ENCODE measurements around the gene SRCAP.

Gene SRCAP

GRCh38 chr16:30698816-30699614 is at the start of gene SRCAP:
Gene SRCAP (plus strand): TSS chr16:30699171. CDS start chr16:30700825, 1,654 bp downstream.
- DNase-seq: peak in 3 of 4 experiments; percentile 61 to 75 (median 70)

DNA sequence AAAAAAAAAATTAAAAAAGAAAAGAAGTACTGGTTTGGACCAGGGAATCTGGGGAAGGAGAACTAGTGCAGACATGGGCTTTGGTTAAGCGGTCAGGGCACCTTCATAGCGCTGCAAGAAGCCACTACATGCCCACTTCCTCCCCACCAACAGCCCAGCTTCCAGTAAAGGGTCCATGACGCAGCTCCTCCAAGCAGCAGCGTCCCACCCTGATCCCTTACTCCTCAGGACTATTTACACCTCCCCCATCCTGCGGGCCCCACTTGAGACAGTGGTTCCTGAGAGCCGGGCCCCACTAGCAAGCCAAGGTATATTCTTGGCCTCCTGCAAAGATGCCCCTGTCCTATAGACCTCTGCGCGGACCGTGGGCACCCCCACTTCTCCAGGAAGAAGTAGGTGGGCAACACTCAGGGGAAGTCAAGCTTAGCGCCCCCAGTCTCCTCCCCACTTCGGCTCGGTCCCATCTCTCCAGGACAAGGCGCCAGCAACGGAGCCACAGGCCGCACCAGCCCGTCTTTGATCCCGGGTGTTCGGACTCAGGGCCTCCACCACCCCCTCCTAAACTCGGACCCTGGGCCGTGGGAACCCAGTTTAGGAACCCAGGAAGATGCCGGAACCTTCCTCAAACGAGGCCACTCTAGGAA is 49.1 kb upstream of the SRCAP start:
- DNase-seq: peak in 1 of 4 experiments; percentile 58

- DNase-seq: peak; percentile 95 to 96 (median 96)
Observed at GRCh38 chr16:30650369-30651123, 48.4 kb upstream of the SRCAP start, which contains the start of gene PRR14. Gene PRR14 (plus strand): TSS chr16:30650960. CDS start chr16:30651646, 686 bp downstream.

DNA sequence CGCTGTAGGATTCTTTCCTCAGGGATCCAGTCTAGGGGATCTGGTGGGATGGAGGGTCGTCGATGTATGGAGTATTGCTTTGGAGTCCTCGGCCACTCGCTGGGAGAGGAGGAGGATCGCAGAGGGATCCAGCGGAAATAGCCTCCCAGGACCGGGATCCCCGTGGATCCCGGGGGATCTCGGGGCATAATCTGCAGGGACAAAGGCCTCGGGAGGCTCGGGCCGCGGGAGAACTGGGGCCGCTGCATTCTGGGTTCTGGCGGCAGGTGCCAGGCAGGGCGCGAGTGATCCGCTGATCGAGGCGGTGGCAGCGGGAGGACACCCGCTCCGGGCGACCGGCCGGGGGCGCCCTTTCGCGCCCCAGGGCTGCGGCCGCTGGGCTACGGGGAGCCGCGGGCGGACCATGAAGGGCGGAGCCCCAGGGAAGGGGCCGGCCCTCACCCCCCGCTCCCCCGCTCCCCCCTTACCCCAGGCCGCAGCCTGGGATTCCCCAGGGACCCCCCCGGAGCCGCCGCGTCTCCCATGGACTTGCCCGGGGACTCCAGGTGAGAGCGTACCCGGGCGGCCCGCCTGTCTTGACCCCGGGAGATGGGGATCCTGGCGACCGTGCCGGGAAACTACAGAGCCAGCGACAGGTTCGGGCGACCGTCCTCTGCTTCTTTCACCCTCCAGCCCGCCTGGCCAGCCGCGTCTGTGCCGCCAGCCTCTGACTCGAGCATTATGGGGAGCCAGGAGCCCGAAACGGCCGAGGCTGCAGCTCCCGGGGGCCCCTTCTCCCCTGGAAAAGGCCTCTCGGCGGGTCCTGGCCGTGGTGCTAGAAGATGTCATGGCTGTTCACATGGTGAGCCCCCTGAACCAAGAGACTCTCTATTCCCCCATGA is 47.6 kb upstream of the SRCAP start:
- peak; percentile 26 to 66 (median 40) for DNase-seq

DNA sequence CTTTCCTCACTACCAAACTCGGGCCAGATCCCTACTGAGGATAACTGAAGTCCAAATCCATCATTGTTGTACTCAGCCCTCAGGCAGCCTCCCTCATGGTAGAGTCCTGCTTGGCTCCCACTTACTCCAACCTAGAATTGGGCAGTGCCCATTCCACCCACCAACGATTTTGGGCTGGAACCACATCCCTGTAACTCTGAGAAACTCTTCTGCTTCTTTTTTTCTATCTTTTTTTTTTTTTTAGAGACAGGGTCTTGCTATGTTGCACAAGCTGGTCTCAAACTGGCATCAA is 47.0 kb upstream of the SRCAP start:
- DNase-seq: no peak

DNA sequence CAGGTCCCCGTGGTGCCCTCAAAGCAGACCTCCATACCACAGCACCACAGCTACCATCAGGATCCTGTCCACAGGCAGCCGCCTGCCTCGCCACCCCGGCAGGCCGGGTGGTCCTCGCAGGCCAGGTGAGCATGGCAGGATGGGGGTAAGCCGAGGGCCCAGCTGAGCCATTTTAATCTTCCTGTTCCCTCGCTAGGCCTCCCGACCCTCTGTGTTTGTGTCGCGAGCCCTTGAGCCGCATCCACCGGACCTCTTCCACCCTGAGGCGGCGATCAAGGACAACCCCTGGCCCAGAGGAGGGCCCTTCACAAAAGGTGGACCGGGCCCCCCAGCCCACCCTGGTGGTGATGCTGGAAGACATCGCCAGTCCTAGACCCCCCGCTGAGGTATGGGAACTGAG is 46.3 kb upstream of the SRCAP start:
- DNase-seq: no peak

- DNase-seq: no peak
Observed at GRCh38 chr16:30654856-30655255, 44.1 kb upstream of the SRCAP start.

DNA sequence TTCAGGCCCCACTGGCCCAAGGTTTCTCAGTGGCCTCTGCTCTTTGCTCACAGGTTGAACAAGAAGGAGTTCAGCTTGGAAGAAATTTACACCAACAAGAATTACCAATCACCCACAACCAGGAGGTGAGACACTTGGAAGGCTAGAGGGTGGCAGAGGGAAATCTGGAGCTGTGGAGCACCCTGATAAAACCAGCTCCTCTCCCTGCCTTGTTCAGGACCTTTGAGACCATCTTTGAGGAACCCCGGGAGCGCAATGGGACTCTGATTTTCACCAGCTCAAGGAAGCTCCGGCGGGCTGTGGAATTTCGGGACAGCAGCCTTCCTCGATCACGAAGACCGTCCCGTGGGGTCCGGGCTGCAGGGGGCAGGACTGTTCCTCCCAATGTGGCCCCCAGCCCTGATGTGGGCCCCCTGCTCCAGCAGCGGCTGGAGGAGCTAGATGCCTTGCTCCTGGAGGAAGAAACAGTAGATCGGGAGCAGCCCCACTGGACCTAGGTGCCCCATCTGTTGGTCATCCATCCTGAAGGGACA is 43.1 kb upstream of the SRCAP start:
- DNase-seq: no peak

DNA sequence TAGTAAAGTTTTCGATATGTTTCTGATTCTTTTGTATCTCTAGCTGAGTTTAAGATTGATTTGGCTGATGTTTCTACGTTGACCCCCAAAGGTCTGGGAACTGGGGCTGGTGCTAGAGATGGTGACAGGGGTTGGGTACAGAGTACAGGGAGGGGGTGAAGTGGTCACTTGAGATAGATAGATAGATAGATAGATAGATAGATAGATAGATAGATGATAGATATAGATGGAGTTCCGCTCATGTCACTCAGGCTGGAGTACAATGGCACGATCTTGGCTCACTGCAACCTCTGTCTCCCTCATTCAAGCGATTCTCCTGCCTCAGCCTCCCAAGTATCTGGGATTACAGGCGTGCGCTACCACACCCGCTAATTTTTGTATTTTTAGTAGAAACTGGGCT is 42.6 kb upstream of the SRCAP start:
- no peak for DNase-seq

GRCh38 chr16:30656974-30657865 is 41.8 kb upstream of the SRCAP start:
- DNase-seq: no peak

DNA sequence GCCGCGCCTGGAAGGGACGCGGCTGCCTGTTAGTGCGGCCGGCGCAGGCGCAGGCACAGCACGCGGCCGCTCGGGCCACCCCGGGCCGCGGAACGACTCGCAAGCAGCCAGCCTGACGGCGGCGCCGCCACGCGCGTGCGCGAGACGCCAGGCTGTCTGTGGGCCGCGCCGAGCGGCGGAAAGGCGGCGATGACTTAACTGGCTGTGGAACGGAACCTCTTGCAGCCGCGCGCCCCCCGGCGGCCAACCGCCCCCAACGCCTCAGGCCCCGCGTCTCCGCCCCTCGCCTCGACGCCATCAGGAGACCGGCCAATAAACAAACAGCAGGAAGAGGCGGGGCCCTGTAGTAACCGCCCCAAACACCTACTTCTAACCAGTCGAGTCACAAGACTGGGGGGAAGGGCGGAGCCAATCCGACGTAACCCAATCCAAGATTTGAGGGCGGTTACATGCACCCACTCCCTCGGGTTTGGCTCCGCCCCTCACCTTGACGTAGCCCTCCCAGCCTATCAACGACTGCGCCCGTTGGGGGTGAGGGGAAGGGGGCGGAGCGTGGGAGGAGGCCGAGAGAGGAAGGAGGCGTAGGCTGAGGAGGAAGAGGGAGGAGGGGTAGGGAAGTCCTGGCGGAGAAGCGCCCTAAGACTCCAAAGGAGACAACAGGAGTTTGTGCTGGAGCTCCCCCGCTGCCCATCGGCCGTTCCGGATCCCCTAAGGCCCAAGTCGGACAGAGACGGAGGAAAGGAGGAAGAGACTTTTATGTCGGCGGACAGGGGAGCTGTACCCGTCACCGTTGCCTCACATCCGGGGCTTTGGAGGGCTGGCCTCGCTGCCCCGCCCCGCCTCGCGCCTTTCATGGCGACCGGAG is 40.9 kb upstream of the SRCAP start, which contains the start of gene FBRS:
FBRS (plus strand) TSS at position 566 of the 865 bp plus-strand sequence. CDS start 1,088 bp downstream, outside the sequence.
- DNase-seq: peak; percentile 99 to 100 (median 100)

DNA sequence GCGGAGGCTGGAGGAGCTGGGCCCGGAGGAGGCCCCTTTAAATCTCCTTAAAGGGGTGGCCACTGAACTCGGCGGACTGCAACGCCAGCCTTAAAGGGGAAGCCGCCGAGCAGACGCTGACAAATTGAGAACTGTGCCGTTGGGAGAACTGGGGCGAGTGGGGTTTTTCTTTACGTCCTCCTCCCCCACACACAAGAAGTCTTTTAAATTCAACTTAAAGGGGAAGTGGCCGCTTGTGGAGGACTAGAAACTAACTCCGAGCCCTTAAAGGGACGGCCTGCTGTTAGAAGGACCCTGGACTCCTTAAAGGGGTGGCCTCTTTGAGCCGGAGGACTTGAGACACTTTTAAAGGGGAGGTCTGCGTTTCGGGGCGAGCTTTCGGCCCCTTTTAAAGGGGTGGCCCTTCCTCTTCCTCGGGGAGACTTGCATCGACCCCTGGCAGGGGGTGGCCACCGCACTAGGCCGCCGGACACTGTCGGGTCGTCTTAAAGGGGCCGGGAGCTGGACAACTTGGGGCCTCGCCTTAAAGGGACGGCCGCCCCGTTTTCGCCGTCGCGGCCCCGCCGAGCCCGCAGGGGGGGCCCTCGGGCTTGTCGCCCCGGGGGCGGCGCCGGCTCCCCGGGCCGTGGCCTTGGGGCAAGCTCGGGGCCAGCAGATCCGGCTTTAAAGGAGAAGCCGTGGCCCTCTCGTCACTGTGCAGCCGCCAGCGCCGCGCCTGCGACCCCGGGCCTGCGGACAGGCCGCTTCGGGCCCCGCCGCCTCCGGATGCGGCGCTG is 40.1 kb upstream of the SRCAP start:
- DNase-seq: peak in 3 of 4 experiments; percentile 58 to 70 (median 64)

GRCh38 chr16:30659507-30660423 is 39.2 kb upstream of the SRCAP start:
- DNase-seq: peak in 2 of 4 experiments; percentile 26 to 48

DNA sequence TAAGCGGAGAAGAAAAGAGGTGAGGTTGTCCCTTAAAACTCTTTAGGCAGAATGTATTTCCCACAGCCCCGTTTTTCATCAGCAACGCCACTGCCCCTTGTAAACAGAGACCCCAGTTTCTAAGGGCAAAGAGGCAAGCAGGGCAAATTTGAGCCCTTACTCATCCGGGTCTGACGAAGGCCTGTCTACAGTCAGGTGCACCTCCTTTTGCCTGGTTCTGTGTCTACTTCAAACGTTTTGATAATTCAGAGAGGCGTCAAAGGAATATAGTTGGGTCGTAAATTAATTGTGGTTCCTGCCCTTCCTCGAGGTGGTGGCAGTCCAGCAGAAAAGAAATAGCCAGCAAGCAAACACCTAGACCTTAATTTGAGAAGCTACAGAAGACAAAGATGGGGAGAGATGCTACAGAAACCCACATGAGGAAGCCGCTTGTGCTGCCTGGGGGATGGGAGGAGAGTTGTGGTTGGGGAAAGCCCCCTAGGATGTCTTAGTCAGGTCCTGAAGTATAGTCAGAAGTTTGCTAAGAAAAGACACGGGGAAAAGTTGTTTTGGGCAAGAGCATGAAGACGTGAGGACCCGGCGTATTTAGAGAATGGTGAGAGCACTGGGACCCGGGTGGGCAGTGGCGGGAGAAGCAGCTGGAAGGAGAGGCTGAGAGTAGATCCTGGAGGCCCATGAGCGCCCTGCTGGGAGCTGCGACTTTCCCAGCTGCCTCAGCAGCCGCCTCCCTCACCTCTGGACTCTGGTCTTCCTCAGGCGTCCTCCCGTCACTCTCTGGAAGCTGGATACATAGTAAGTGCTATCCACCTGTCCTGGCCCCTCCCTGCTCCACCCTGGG is 38.3 kb upstream of the SRCAP start:
- peak in 3 of 4 experiments; percentile 18 to 57 (median 36) for DNase-seq

DNA sequence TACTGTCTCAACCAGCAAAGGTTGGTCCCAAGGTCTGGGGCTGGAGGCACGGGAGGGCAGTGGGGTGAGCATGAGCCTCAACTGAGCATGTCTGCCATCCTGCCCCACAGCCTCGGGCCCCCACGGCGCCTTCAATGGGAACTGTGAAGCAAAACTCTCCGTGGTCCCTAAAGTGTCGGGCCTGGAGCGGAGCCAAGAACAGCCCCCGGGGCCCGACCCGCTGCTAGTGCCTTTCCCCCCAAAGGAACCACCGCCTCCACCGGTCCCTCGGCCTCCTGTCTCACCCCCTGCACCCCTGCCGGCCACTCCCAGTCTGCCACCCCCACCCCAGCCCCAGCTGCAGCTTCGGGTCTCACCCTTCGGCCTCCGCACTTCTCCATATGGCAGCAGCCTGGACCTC is 36.5 kb upstream of the SRCAP start:
- no peak for DNase-seq

DNA sequence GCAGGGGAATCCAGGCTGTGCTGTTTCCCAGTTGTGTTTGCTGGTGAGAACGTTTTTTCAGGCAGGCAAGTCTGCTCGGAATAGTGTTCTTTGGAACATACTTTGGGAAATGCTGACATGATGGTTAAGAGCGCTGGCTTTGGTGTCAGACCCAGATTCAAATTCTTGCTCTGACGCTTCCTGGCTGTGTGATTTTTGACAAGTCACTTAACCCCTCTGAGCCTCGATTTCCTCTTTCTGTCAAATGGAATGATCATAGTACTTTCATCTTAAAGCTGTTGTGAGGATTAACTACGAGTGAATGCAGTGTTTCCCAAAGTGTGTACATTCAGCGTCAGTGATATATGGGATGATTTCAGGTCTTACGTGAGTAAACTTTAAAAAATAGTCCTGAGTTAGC is 35.9 kb upstream of the SRCAP start:
- DNase-seq: no peak

DNA sequence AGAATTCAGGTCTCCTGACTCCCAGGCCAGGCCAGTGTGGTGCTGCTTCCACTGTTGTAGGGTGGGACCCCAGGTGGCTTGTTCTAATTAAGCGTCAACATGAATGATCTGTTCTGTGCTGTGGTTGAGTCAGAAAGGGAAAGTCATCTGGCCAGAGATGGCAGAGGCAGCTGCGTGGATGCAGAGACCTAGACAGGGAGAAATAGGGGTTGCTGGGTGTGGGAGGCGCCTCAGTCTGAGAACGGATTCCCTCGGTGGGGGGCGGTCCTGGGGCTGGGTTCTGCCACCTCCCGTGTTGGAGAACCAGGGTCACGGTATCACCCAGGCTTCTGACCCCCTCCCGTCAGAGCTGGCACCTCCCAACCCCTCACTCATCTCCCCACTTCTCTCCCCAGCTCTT is 35.2 kb upstream of the SRCAP start:
- no peak for DNase-seq
